ENCODE measurements around the gene WFDC12.

WFDC12 gene

DNA sequence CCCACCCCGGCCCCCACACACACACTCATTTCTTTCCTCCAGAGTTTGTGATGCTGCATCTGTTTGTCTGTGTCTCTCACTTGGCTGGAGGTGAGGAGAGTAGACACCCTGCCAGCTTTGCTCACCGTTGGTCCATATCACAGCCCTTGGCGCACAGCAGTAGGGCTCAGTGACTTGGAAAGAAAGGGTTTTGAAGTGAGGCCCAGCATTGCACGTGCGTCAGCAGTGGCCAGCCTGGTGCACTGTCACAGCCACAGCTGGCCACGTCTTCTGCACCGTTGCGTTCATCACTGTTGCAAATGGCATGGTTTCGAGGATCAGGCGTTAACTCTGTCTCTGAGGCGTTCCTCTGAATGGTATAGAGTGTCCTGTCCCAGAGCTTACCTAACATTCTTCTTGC lies 13.0 kb downstream of the WFDC12 start:
- H3K27ac Mint-ChIP-seq, result no peak overlapping the region
- intact Hi-C loops (cut with micrococcal nuclease), result no loop called here
- no peaks in the 10 kb centered on the region for H3K9me3 Mint-ChIP-seq
- H3K36me3 Mint-ChIP-seq (ENCODE audit: low read depth), result no peaks in the 10 kb centered on the region
- no peak overlapping the region for H3K4me3 Mint-ChIP-seq
- peaks cover 21% of the 10 kb centered on the region for H3K27me3 Mint-ChIP-seq
- H3K4me1 Mint-ChIP-seq (ENCODE audit: low read depth), result no peaks in the 10 kb centered on the region

DNA sequence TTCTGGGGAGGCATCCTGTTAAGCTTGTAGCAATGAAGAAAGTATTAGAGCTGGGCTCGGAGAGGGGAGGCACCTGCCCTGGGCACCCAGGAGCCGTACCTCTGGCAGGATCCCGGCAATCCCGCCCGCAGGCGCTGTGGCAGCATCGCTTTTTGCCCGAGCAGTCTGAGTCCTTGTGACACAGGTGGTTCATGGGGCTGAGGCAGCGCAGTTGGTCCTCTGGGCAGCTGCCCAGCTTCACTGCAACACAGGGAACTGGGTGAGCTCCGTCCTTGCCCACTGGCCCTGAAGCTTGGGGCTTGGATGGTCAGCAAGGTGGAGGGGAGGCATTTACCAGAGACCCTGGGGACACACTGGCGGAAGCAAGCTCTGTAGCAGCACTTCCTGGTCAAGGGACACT lies 14.0 kb downstream of the WFDC12 start:
- H3K27ac Mint-ChIP-seq, result no peak overlapping the region
- peaks cover 24% of the 10 kb centered on the region for H3K27me3 Mint-ChIP-seq
- H3K4me1 Mint-ChIP-seq (ENCODE audit: low read depth), result no peaks in the 10 kb centered on the region
- no peaks in the 10 kb centered on the region for H3K36me3 Mint-ChIP-seq (ENCODE audit: low read depth)
- no peak overlapping the region for H3K4me3 Mint-ChIP-seq
- intact Hi-C loops (cut with micrococcal nuclease), result no loop called here
- no peaks in the 10 kb centered on the region for H3K9me3 Mint-ChIP-seq

DNA sequence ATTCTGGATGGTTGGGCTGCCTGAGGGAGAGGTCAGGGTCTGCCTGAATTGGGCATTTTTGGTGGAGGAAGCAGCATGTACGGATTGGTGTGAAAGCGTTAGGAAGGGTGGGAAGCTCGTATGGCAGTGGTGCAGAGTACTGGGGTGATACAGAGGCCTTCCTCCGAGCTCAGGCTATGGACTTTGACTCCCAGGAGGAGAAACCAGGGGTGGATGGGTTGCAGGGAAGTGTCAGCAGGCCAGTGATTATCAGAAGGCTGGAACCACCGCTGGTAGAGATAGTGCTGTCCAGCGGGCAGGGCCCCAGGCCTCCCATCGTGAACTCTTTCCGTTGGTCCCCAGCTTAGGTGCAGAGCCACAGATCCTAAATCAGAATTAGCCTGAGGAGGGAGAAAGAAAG lies 14.6 kb downstream of the WFDC12 start:
- H3K4me3 Mint-ChIP-seq, result no peak overlapping the region
- peaks cover 23% of the 10 kb centered on the region for H3K27me3 Mint-ChIP-seq
- H3K36me3 Mint-ChIP-seq (ENCODE audit: low read depth), result no peaks in the 10 kb centered on the region
- intact Hi-C loops (cut with micrococcal nuclease), result no loop called here
- no peaks in the 10 kb centered on the region for H3K9me3 Mint-ChIP-seq
- no peak overlapping the region for H3K27ac Mint-ChIP-seq
- no peaks in the 10 kb centered on the region for H3K4me1 Mint-ChIP-seq (ENCODE audit: low read depth)

DNA sequence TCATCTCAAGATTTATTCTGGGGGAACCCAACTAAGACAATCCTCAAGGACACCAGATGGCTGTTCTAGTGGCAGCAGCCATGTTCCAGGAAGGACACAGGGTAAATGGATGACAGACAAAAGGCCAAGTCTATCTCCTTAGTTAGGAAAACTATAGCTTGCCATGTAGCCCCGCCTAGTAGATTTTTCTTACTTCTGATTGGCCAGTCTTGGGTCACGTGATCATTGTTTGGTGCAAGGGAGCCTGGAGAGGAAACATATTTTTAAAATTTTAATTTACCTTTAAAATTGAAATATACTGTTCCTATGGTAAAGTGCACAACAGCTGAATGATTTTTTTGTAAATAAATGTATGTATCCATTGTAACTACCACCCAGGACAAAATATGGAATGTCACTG lies 18.9 kb downstream of the WFDC12 start:
- Mint-ChIP-seq H3K27ac (no peak overlapping the region), H3K4me1 (ENCODE audit: low read depth) (peaks cover 9% of the 10 kb centered on the region), H3K9me3 (no peaks in the 10 kb centered on the region), H3K4me3 (no peak overlapping the region), H3K36me3 (ENCODE audit: low read depth) (no peaks in the 10 kb centered on the region), H3K27me3 (peaks cover 29% of the 10 kb centered on the region)
- intact Hi-C loops (cut with micrococcal nuclease), result no loop called here

DNA sequence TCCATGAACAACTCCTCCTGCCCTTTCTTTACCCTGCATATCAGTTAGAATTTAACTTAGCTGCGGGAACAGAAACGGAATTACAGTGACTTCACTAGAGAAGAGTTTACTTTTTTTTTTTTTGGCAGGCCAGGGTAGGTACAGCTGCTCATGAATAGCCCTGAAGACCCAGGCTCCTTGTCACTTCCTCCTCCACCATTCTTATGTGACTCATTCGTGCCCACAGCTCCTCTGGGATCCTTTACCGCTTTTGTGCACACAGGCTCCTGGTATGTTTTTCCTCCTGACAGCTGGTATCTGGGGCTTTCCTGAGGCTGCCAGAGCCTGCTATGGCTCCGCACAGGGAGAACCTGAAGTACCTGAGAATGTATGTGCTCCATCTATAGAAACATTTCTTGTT lies 19.5 kb downstream of the WFDC12 start:
- intact Hi-C loops (cut with micrococcal nuclease), result no loop called here
- H3K27ac Mint-ChIP-seq, result no peak overlapping the region
- H3K36me3 Mint-ChIP-seq (ENCODE audit: low read depth), result no peaks in the 10 kb centered on the region
- peaks cover 32% of the 10 kb centered on the region for H3K27me3 Mint-ChIP-seq
- H3K9me3 Mint-ChIP-seq, result no peaks in the 10 kb centered on the region
- H3K4me3 Mint-ChIP-seq, result no peak overlapping the region
- H3K4me1 Mint-ChIP-seq (ENCODE audit: low read depth), result peaks cover 10% of the 10 kb centered on the region

DNA sequence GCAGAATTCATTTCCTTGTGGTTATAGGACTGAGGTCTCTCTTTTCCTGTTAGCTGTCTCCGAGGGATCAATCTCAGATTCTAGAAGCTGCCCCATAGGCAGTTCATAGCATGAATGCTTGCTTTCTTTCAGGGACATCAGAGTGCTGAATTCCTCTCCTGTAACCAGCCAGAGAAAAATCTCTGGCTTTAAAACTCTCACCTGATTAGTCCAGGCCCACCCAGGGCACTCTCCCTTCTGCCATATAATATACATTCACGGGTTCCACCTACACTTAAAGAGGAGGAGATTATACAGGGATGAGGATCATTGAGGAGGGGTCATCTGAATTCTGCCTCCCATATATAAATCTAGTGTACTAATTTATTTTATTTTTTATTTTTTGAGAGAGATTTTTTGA lies 21.2 kb downstream of the WFDC12 start:
- H3K9me3 Mint-ChIP-seq, result no peaks in the 10 kb centered on the region
- H3K4me1 Mint-ChIP-seq (ENCODE audit: low read depth), result peaks cover 10% of the 10 kb centered on the region
- H3K4me3 Mint-ChIP-seq, result no peak overlapping the region
- H3K27me3 Mint-ChIP-seq, result peaks cover 47% of the 10 kb centered on the region
- intact Hi-C loops (cut with micrococcal nuclease), result no loop called here
- H3K27ac Mint-ChIP-seq, result no peak overlapping the region
- no peaks in the 10 kb centered on the region for H3K36me3 Mint-ChIP-seq (ENCODE audit: low read depth)

DNA sequence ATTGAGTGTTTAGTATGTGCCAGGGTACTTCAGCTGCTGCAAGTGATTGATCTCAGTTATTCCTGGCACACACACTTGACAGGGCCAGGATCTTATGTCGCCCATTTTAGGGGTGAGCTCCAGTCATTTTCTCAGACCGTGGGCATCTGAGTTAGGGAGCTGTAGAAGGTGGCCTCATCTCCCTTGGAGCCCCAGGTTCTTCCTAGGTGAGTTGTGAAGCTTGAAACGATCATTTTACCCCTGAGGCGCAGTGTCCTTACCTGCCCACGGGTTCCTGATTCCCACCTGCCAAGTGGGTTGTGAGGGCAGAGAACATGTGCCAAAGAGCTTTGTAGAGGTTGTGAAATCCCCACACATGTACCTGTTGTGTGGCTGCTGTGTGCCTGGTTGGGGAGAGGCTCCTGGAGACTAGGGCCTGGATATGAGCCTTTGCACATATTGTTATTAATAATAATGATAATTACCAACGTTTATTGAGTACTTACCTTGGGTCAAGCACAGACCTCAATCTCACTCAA lies 22.9 kb downstream of the WFDC12 start:
- Mint-ChIP-seq H3K4me1 (ENCODE audit: low read depth) (peaks cover 15% of the 10 kb centered on the region), H3K9me3 (no peaks in the 10 kb centered on the region), H3K4me3 (no peak overlapping the region), H3K27me3 (peaks cover 59% of the 10 kb centered on the region), H3K36me3 (ENCODE audit: low read depth) (no peaks in the 10 kb centered on the region), H3K27ac (no peak overlapping the region)
- intact Hi-C loops (cut with micrococcal nuclease), result no loop called here

DNA sequence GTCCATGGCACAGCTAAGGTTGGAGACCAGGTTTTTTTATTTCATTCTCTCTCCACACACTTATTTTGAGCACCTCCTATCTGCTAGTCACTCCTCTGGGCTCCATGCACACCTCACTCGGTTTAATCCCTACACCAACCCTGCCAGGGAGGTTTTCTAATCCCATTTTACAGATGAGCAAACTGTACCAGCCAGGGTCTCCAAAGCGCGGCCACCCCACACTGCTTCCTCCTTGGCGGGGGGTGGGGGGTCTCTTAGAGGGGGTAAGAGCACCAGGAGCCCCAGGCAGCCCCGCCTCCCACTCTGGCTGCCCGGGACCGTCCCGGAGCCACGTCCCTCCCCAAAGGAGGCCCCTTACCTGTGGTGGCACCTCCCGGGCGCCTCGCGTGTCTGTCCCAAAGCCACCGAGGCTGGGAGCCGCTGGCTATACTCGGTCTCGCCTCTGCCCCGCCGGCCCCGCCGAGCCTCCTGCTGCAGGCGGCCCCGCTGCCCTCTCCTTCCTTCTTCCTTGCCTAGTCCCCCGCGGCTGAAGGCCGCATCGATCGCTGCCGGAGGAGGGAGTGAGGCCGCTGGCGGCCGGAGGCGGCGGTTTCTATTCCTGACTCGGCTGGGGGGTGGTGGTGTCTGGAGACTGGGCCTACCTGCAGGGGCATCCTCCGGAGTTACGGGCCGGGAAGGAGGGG lies 23.6 kb downstream of the WFDC12 start, which contains the start of gene KCNS1:
Gene KCNS1 (minus strand): TSS at position 565 of the 683 bp plus-strand sequence. CDS start 1,891 bp downstream, outside the sequence.
- intact Hi-C loops (cut with micrococcal nuclease), result no loop called here
- Mint-ChIP-seq H3K27ac (no peak within 1 kb of the TSS), H3K4me1 (ENCODE audit: low read depth) (peaks cover 15% of the 10 kb centered on the region), H3K4me3 (peak within 1 kb of the TSS; percentile 27), H3K9me3 (no peaks in the 10 kb centered on the region), H3K36me3 (ENCODE audit: low read depth) (no peaks in the 10 kb centered on the region), H3K27me3 (peaks cover 62% of the 10 kb centered on the region)

DNA sequence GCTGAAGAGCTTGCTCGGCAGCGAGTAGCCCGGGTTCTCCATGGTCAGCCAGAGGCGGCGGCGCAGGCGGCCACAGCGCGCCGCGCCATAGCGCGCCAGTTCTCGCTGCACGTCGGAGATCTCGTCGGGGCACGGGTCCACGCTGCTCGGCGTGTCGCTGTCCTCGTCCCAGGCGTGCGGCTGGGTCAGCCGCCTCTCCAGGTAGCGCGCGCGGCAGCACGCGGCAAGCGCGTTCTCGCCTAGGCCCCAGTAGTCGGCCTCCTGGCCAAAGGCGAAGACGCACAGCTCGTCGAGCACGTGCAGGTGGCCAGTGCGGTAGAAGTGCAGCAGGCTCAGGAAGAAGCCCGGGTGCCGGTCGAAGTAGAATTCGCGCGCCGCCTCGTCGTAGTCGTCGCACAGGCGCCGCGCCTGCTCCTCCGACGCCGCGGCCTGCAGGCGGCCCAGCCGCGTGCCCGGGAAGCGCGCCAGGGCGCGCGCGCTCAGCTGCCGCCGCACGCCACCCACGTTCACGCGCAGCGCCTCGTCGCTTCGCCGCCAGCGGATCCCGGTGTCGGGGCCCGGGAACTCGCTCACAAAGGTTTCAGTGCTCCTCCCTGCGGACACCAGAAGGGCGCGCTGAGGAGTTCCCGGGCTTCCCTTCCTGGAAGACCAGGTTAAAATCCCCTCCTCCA lies 26.0 kb downstream of the WFDC12 start:
- Mint-ChIP-seq H3K9me3 (no peaks in the 10 kb centered on the region), H3K36me3 (ENCODE audit: low read depth) (no peaks in the 10 kb centered on the region), H3K4me1 (ENCODE audit: low read depth) (peaks cover 15% of the 10 kb centered on the region), H3K27me3 (peaks cover 57% of the 10 kb centered on the region), H3K27ac (no peak overlapping the region), H3K4me3 (peak overlapping the region; percentile 9)
- intact Hi-C loops (cut with micrococcal nuclease), result loop anchor here (5.0 kb wide), 3 partner anchors 56 to 351 kb away; partner anchors contain the start of gene KCNK15

DNA sequence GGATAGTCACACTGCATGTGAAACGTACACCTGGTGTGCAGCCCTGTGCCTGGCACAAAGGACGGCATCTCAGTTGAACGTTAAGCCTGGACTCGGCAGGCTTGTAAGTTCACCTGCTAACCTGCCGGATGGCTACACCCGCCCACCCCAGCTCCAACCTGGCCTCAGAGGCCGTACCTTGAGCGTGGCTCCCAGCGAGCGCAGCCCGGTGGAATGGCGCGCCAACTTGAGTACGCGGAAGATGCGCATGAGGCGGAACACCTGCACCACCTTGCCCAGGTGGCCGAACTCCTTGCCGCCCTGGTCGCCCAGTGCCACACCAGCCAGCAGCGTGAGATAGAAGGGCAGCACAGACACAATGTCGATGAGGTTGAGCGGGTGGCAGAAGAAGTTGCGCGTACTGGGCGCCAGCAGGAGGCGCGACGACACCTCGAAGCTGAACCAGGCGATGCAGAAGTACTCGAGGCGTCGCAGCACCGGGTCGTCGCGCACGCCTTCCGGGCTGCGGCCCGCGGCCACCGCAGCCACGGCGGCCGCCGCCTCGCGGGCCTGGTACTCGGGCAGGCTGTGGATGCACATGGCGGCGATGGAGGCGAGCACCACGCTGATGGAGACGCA lies 26.7 kb downstream of the WFDC12 start:
- Mint-ChIP-seq H3K4me3 (peak overlapping the region; percentile 9), H3K9me3 (no peaks in the 10 kb centered on the region), H3K27me3 (peaks cover 57% of the 10 kb centered on the region), H3K36me3 (ENCODE audit: low read depth) (no peaks in the 10 kb centered on the region), H3K27ac (no peak overlapping the region), H3K4me1 (ENCODE audit: low read depth) (peaks cover 15% of the 10 kb centered on the region)
- intact Hi-C loops (cut with micrococcal nuclease), result loop anchor here (5.0 kb wide), 3 partner anchors 55 to 350 kb away; partner anchors contain the start of gene KCNK15

DNA sequence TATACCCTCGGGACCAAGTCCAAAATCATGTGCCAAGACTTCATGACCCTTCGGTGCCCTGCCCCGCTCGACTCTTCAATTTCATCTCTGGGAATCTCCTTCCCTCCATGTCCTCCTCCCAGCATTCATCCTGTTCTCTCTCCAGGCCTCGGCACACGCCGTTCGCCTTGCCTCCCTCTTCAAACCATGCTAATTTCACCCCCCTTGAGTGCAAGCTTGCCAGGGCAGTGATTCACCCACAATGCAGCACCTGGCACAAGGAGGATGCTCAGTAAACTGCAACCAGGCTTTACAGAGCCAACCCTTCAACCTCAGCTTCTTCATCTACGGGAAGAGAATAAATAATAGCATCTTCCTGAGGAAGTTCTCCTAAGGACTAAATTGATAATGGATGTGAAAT lies 27.5 kb downstream of the WFDC12 start:
- Mint-ChIP-seq H3K36me3 (ENCODE audit: low read depth) (peaks cover under 1% of the 10 kb centered on the region), H3K4me3 (no peak overlapping the region), H3K27ac (no peak overlapping the region), H3K9me3 (no peaks in the 10 kb centered on the region), H3K27me3 (peaks cover 55% of the 10 kb centered on the region), H3K4me1 (ENCODE audit: low read depth) (peaks cover 15% of the 10 kb centered on the region)
- intact Hi-C loops (cut with micrococcal nuclease), result loop anchor here (5.0 kb wide), 3 partner anchors 54 to 349 kb away; partner anchors contain the start of gene KCNK15

DNA sequence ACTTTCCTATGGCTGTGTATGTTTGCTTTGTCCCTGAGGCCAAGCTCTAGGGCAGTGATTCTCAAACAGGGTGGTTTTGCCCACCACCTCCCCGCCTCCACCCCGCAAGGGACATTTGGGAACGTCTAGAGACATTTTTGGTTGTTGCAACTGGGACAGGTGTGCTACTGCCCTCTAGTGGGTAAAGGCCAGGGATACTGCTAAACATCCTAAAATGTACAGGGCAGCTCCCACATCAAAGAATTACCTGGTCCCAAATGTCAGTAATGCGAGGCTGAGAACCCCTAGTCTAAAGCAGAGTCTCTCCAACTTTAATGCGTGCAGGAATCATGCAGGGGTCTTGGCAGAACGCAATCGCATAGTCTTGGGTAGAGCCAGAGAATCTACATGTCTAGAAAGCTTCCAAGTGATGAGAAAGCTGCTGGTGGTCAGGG lies 28.4 kb downstream of the WFDC12 start:
- peaks cover 11% of the 10 kb centered on the region for H3K4me1 Mint-ChIP-seq (ENCODE audit: low read depth)

DNA sequence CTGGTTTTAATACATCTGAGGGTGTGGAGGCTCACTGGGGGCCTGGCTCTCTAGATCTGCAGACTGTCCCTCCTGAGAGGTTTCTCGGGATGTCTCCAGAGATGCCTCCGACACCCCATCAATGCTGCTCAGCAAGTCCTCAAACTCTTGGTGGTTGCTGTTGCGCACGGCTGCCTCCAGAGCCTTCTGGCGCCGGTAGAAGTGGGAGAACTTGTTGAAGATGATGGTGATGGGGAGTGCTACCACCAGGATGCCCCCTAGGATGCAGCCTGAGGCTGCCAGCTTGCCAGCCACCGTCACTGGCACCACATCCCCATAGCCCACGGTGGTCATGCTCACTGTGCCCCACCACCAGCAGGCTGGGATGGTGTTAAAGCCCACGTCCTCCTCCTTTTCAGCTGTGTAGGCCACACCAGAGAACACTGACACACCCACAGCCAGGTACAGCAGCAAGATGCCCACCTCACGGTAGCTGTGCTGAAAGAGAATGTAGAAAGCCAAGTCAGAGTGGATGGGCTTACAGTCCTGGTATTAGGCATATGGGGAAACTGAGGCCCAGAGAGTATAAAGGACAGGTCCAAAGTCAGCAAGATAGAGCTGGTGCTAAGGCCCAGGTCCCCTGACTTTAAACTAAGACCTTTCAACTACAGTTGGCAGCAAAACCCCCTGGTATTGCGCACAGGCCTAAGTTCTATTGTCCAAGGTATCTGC lies 29.2 kb downstream of the WFDC12 start:
- Mint-ChIP-seq H3K27me3 (peaks cover 40% of the 10 kb centered on the region), H3K9me3 (no peaks in the 10 kb centered on the region), H3K27ac (no peak overlapping the region), H3K4me3 (no peak overlapping the region), H3K4me1 (ENCODE audit: low read depth) (peaks cover 5% of the 10 kb centered on the region), H3K36me3 (ENCODE audit: low read depth) (peaks cover 11% of the 10 kb centered on the region)
- intact Hi-C loops (cut with micrococcal nuclease), result loop anchor here (5.0 kb wide), 3 partner anchors 53 to 348 kb away; partner anchors contain the start of gene KCNK15

More for the DNA sequence above, 28.4 kb downstream of the WFDC12 start:
- no peak overlapping the region for H3K4me3 Mint-ChIP-seq
- H3K36me3 Mint-ChIP-seq (ENCODE audit: low read depth), result peaks cover 10% of the 10 kb centered on the region
- intact Hi-C loops (cut with micrococcal nuclease), result loop anchor here (5.0 kb wide), 3 partner anchors 54 to 349 kb away; partner anchors contain the start of gene KCNK15
- peaks cover 48% of the 10 kb centered on the region for H3K27me3 Mint-ChIP-seq
- H3K27ac Mint-ChIP-seq, result no peak overlapping the region
- no peaks in the 10 kb centered on the region for H3K9me3 Mint-ChIP-seq

Measured in dendritic cell treated with granulocyte-macrophage colony-stimulating factor and Interleukin-4, amounts not matched to agents 40 ng/mL and 50 ng/mL, for 4 days (primary cell).